ENCODE results near the gene CHRNB2.

The CHRNB2 gene

GRCh38 chr1:154553056-154554030 is 14.2 kb upstream of the CHRNB2 start:
- no peak for DNase-seq

DNA sequence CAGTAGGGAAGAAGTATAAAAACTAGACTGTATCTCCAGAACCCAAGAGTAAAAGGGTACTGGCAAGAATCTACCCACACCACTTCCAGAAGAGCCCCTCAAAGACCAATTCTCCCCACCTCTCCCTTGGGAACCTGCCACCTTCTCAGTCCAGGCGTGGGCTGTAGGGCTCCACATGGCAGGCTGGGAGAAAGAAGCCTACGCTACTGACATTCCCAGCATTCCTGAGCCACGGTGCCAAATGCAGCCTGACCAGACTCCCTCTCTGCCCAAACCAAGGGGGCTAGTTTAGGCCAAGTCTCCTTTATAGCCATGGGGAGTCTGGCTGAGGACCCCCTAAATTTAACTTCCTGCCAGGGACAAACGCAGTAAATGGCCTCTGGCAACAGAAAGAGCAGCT is 11.2 kb upstream of the CHRNB2 start:
- DNase-seq, result no peak

GRCh38 chr1:154557248-154557938 is 10.2 kb upstream of the CHRNB2 start:
- DNase-seq, result no peak

GRCh38 chr1:154557939-154558719 is 9.4 kb upstream of the CHRNB2 start, which contains the start of gene UBE2Q1:
Gene UBE2Q1, minus strand, starts transcription at chr1:154558662. Its CDS starts 109 bp downstream, at chr1:154558553.
- DNase-seq, result no peak

- peak; percentile 99 for DNase-seq
Measured at GRCh38 chr1:154558720-154559465, 8.7 kb upstream of the CHRNB2 start.

- peak; percentile 93 for DNase-seq
Measured at GRCh38 chr1:154559466-154560044, 8.0 kb upstream of the CHRNB2 start.

GRCh38 chr1:154565876-154566275 is 1.7 kb upstream of the CHRNB2 start:
- no peak for DNase-seq

GRCh38 chr1:154568157-154568815 is 708 bp downstream of the CHRNB2 start:
- DNase-seq, result no peak

DNA sequence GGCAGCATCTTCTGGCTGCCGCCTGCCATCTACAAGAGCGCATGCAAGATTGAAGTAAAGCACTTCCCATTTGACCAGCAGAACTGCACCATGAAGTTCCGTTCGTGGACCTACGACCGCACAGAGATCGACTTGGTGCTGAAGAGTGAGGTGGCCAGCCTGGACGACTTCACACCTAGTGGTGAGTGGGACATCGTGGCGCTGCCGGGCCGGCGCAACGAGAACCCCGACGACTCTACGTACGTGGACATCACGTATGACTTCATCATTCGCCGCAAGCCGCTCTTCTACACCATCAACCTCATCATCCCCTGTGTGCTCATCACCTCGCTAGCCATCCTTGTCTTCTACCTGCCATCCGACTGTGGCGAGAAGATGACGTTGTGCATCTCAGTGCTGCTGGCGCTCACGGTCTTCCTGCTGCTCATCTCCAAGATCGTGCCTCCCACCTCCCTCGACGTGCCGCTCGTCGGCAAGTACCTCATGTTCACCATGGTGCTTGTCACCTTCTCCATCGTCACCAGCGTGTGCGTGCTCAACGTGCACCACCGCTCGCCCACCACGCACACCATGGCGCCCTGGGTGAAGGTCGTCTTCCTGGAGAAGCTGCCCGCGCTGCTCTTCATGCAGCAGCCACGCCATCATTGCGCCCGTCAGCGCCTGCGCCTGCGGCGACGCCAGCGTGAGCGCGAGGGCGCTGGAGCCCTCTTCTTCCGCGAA is 3.8 kb downstream of the CHRNB2 start:
- no peak for DNase-seq

GRCh38 chr1:154571964-154572288 is 4.3 kb downstream of the CHRNB2 start:
- DNase-seq, result no peak

- no peak for DNase-seq
Measured at GRCh38 chr1:154572468-154573167, 5.0 kb downstream of the CHRNB2 start.

DNA sequence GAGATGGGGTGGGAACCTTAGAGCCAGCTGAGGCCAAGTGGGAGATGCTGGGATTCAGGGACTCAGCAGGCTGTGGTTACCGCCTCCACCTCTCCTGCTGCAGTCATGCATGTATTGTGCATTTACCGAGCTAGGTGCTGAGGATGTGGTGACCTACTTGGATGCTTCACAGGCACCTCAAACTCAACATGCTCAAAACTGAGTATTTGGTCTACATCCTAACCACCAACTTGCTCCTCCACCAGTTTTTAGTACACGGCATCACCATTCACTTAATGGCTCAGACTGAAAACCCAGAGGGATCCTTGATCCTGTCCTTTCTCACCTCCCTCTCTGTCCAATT is 5.6 kb downstream of the CHRNB2 start:
- no peak for DNase-seq

DNA sequence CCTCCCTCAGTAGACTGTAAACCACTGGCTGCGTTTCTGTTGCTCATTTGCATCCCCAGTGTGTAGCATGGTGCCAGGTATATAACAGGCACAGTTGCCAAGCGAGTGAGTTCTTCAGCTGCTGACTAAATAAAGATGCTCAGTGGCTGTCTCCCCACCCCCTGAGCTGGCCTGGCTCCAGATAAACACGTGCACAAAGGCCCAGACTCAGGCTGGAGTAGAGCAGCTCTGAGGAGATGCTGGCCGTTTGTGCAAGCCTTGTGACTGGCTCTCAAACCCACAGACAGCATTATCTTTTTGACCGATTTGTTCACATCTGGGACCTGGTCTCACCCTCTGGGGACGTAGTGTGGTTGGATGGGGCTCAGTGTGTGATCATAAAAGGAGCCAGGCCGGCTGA is 7.1 kb downstream of the CHRNB2 start:
- DNase-seq, result peak; percentile 76

GRCh38 chr1:154575147-154575927 is 7.8 kb downstream of the CHRNB2 start:
- DNase-seq, result no peak

GRCh38 chr1:154575951-154576566 is 8.5 kb downstream of the CHRNB2 start:
- DNase-seq, result no peak

DNA sequence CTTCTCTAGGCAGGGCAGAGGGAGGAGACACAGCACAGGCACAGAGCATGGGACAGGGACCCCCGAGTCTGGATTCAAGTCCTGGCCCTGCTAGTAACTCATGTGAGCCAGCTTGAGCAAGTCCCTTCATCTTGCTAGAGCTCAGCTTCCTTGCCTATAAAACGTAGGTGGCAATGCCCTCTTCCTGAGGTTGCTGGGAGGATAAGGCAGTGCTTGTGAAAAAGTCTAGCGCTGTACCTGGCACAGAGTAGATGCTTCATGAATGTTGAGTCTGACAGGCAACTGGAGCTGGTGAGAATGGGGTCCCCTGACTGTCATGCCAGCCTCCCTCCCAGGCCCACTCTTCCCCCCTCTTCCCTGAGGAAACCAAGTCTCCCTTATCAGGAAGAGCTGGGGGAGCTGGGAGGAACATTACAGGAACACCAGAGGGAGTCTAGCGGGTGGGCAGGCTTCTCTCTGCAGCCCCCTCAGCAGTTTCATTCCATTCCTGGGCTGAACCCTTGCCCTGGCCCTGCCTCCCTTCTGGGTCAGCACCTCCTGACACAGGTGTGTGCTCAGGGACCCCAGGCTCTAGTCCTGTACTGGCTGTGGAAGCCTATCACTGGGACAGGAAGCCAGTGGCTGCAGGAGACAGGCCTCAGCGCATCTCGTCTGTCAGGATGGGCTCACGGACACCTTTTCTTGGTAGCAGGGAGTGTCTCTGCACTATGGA is 9.9 kb downstream of the CHRNB2 start:
- DNase-seq, result no peak

- no peak for DNase-seq
Measured at GRCh38 chr1:154578058-154578418, 10.5 kb downstream of the CHRNB2 start.

GRCh38 chr1:154579374-154579773 is 11.8 kb downstream of the CHRNB2 start:
- DNase-seq, result no peak

Measured in NCI-H1105 (cell line).